HG03460 (cell line): Measurements from ENCODE around the gene ALX4.

Source experiments
- ATAC-seq: cut with Tn5 transposase; IDR thresholded peaks from one replicate; pipeline ENCODE4 v1.9.1; 2021; ENCODE audit not compliant: unreplicated experiment

Gene ALX4

DNA sequence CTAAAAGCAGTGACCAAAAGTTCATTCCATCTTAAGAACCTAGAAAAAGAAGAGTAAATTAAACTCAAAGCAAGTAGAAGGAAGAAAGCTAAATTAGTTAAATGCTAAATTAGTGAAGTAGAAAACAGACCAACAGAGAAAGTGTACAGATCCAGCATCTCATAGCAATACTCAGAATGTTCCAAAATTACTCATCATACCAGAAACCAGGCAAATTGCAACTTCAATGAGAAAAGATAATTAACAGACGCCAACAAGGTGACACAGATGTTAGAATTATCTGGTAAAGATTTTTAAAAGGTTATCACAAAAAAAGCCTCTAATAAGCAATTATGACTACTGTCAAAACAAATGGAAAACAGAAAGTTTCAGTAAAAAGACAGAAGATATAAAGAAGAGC, 96.8 kb downstream of the ALX4 start:
- ATAC-seq: no peak

GRCh38 chr11:44212128-44212527, 97.8 kb downstream of the ALX4 start:
- no peak for ATAC-seq
